Tibial nerve (tissue), 3 donors: ENCODE data around the gene CDC42BPB.

Source experiments
- POLR2A ChIP-seq, 2 donors: fragments of 450-650 bp; IDR thresholded peaks; one replicate each; pipeline ENCODE4 v1.6.1; 2017; ENCODE audit warnings: antibody characterized with exemption in 2 of 2, mild to moderate bottlenecking in 2 of 2, moderate library complexity in 2 of 2
- TF ChIP-seq, protein P1 (sequence below), 5 experiments: fragments of 200-600 bp in 3 of 5; fragments of 450-650 bp in 2 of 5; sonication (generic) in 3 of 5; IDR thresholded peaks; one replicate each; pipeline ENCODE4 v1.5.1; 2016 to 2019; ENCODE audit warnings: antibody characterized with exemption in 5 of 5, mild to moderate bottlenecking in 3 of 5, moderate library complexity in 2 of 5

DNA sequence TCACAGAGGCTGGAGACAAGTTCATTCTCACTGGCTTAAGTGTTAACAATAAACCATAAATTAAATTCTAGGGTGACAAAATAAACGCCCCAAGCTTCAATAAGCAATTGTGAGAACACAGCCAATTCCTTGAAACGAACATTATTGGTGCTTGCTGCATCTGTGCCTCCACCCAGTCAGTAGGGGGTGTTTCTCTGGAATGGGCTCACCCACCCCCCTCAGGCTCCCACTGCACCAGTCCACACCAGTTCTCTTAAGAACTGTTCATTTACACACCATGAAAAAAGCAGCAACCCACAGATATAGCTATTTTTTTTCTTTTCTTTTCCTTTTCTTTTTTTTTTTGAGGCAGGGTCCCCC is 34.7 kb downstream of the CDC42BPB start:
- TF ChIP-seq, protein P1, sequence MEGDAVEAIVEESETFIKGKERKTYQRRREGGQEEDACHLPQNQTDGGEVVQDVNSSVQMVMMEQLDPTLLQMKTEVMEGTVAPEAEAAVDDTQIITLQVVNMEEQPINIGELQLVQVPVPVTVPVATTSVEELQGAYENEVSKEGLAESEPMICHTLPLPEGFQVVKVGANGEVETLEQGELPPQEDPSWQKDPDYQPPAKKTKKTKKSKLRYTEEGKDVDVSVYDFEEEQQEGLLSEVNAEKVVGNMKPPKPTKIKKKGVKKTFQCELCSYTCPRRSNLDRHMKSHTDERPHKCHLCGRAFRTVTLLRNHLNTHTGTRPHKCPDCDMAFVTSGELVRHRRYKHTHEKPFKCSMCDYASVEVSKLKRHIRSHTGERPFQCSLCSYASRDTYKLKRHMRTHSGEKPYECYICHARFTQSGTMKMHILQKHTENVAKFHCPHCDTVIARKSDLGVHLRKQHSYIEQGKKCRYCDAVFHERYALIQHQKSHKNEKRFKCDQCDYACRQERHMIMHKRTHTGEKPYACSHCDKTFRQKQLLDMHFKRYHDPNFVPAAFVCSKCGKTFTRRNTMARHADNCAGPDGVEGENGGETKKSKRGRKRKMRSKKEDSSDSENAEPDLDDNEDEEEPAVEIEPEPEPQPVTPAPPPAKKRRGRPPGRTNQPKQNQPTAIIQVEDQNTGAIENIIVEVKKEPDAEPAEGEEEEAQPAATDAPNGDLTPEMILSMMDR (IDR thresholded peaks at IDR 0.05): no peak
- TF ChIP-seq POLR2A (IDR thresholded peaks at IDR 0.05): no peak
